B cell (primary cell): ENCODE results near the gene DLG2.

Experiments
- EZH2 ChIP-seq: IDR thresholded peaks from 2 replicates; pipeline ENCODE4 v1.6.1; 2012; ENCODE audit warnings: borderline replicate concordance, low read depth, mild to moderate bottlenecking, moderate library complexity, low read length; ENCODE audit not compliant: insufficient read depth, poor library complexity, severe bottlenecking
- TF ChIP-seq, protein P1 (sequence below): fragments of 200-600 bp; IDR thresholded peaks from one replicate; pipeline ENCODE4 v1.8.0; 2022; ENCODE audit warnings: antibody characterized with exemption, mild to moderate bottlenecking

DNA sequence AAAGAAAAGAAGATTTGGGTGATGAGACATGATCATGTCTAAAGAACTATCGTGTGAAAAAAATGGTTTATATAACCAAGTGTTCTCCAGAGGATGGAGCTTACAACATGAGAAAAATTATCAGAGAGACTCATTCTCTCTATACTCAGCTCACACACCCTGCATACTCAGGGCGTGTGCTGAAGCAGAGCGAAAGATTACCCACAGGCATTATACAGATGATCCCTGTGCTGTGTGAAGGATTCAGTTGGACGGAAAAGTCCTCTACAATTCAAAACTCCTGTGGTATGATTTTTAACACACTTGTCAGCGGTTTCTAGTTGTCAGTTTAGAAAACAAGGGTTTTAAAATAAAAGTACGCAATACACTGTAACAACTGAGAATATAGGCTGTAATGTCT, 267.3 kb downstream of the DLG2 start:
- TF ChIP-seq, protein P1, sequence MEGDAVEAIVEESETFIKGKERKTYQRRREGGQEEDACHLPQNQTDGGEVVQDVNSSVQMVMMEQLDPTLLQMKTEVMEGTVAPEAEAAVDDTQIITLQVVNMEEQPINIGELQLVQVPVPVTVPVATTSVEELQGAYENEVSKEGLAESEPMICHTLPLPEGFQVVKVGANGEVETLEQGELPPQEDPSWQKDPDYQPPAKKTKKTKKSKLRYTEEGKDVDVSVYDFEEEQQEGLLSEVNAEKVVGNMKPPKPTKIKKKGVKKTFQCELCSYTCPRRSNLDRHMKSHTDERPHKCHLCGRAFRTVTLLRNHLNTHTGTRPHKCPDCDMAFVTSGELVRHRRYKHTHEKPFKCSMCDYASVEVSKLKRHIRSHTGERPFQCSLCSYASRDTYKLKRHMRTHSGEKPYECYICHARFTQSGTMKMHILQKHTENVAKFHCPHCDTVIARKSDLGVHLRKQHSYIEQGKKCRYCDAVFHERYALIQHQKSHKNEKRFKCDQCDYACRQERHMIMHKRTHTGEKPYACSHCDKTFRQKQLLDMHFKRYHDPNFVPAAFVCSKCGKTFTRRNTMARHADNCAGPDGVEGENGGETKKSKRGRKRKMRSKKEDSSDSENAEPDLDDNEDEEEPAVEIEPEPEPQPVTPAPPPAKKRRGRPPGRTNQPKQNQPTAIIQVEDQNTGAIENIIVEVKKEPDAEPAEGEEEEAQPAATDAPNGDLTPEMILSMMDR = no peak
- TF ChIP-seq EZH2 = no peak
